Hippocampal formation (tissue), 2 donors: ENCODE data around the gene TBCK.
"Not testable (repeated sequence)": the region's sequence is repeated elsewhere in the genome, so short reads cannot be mapped to it uniquely, and the experiment has no call there.

ENCODE experiments used
- DNase-seq, 2 donors: peaks; one replicate each; lab custom pipeline; 2025; lab: John Stamatoyannopoulos, UW

Gene TBCK

DNA sequence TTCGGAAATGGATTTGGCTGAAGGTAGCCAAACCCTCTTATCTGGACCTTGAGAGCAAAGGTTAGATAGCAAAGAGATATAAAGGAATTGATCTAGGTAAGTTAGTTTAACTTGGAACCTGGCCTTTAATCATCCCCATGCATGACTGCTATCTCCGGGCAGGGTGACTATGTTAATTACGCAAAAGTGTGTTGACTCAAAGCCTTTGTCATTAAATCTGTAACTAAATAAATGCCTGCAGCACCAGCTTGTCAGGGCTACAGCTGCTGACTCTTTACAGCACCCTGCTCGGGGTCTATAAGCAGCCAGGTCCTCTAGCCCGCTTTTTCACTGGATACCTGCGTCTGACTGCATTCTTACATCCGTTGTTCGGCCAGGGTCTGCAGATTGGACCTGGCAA, 201.7 kb downstream of the TBCK start:
- no peak for DNase-seq

GRCh38 chr4:106111778-106112469, 204.1 kb downstream of the TBCK start:
- not testable (repeated sequence) for DNase-seq

DNA sequence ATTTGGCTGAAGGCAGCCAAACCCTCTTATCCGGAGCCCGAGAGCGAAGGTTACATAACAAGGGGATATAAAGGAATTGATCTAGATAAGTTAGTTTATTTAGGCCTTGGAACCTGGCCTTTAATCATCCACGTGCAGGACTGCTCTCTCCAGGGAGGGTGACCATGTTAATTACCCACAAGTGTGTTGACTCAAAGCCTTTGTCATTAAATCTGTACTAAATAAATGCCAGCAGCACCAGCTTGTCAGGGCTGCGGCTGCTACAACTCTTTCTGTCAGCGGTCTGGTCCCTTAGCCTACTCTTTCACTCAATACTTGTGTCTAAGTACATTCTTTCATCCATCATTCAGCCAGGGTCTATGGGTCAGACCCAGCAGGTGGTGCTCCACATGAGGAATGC, 206.1 kb downstream of the TBCK start:
- DNase-seq = no peak

GRCh38 chr4:106105697-106106096, 210.3 kb downstream of the TBCK start:
- no peak for DNase-seq

- no peak for DNase-seq
These were observed 211.7 kb downstream of the TBCK start for GRCh38 chr4:106104276-106104675.

- DNase-seq = no peak
These were observed 219.6 kb downstream of the TBCK start for GRCh38 chr4:106096454-106096853.

GRCh38 chr4:106095408-106095807, 220.6 kb downstream of the TBCK start:
- DNase-seq = no peak

GRCh38 chr4:106092361-106093040, 223.5 kb downstream of the TBCK start:
- DNase-seq = no peak

DNA sequence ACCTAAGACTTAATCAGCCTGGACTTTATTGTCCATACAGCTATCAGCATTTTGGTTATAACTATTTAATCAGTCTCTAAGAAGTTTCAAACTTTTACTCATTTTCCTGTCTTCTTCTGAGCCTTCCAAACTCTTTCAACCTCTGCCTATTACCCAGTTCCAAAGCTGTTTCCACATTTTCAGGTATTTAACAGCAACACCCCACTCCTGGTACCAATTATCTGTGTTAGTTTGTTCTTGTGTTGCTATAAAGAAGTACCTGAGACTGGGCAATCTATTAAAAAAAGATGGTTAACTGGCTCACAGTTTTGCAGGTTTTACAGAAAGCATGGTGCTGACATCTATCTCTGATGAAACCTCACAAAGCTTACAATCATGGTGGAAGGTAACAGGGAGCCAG, 225.2 kb downstream of the TBCK start:
- no peak for DNase-seq

- DNase-seq = no peak
These were observed 232.9 kb downstream of the TBCK start for GRCh38 chr4:106083065-106083464.

GRCh38 chr4:106080376-106080775, 235.6 kb downstream of the TBCK start:
- no peak for DNase-seq

DNA sequence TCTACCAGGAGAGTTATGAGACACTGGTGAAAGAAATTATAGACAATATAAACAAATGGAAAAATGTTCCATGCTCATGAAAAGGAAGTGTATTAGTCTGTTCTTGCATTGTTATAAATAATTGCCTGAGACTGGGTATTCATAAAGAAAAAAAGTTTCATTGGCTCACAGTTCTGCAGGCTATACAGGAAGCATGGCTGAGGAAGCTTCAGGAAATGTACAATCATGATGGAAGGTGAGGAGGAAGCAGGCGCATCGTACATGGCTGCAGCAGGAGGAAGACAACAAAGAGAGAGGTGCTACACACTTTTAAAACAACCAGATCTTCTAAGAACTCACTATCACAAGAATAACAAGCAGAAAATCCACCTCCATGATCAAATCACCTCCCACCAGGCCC, 236.4 kb downstream of the TBCK start:
- no peak for DNase-seq

GRCh38 chr4:106065018-106065417, 251.0 kb downstream of the TBCK start:
- DNase-seq = no peak

DNA sequence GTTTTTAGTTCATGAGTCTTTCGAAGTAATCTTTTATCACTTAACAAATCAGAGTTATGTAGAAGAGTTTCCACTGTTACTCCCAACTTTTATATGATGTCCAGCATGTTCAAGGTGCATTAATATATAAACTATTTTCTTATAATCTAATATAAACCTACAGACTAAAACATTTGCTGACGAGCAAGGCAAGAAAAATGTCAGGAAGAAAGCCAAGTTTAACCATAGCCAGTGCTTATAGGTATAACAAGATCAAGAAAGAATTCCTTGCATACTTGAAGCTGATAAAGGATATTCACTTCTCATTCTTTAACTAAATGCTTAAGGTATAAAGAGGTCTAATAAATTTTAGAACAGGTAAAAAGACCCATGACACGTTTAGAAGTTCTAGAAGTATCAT, 253.0 kb downstream of the TBCK start:
- no peak for DNase-seq

DNA sequence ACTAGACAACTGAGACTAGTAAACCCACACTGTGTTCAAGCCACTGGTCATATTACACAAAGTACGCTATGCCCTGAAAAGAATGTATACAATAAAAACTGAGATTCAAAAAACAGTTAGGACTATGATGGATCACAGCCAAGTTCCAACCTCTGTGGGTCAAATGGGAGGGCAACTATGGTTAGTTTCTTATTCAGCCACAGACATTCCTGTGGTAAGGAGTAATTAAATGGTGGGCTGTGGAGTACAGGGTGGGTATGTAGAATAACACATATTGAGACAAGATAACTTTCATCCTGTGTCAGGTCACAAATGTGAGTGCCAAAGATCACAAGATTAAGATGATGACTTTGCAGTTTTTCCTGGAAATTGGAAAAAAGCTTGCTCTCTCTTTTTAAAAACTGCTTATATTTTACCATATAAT, 253.5 kb downstream of the TBCK start:
- no peak for DNase-seq

DNA sequence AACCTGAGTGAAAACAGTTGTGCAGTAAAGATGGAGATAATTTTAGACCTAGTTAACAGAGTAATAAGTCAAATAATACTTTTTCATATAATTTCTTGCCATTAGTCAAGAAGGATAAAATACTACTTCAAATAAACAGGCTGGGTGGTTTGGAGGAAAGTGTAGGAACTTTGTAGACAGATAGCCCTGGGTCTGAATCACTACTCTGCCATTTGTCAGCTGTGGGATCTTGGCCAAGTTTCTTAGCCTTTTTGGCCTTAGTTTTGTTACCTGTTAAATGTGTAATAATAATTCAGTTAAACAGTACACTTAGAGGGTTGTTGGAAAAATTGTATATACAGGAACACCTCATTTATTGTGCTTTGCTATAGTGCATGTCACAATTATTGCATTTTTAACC, 257.1 kb downstream of the TBCK start:
- DNase-seq = no peak

DNA sequence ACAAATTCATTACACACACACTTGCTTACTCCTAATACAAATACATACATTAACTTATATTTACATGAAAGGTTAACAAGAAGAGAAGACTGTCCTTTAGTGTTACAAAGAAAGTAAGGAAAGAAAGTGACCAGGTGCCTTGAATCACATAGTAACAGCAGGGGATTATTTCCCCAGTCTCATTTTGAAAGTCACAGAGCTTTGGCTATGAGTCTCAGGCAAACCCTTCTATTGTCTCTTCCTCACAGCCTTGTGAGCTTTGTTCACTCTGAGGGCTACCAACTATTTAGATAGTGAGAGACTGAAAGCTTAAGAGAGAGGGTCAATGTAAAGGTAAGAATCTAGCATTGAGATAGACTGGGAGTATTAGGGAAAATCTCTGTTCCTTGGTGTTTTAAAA, 259.1 kb downstream of the TBCK start:
- no peak for DNase-seq

DNA sequence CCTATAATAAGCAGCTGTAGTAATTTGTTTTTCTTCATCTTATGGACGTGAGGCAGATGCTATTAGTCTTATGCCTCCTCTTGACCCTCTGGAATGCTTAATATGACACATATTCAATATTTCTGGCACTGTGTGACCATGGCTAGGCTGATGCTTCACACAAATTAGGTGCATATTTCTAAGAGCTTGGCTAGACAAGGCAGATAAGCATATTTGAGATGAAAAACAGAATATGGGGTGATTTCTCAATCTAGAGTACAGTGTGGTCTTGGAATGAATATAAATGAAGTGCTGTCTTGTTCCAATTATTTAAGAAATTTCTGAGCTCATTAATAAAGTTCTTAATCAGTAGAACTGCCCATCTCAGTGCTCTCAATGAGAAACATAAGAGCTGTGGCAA, 264.5 kb downstream of the TBCK start:
- DNase-seq = no peak

DNA sequence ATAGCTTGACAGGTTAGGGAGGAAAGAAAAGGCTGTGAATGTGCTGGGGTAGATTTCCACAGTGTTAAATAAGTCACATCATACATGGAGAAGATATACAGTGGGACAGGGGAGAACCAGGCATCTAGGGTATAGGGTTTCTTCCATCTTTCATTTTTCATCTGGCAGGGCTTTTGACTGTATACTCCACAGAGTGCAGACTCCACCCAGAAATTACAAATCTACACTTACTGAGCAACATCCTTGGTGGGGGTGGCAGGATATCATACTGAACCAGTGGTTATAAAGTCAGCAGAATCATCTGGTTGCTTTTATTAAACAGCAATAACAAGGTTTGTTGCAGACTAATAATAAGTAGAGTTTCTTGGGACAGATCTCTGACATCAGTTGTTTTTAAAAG, 266.5 kb downstream of the TBCK start:
- no peak for DNase-seq

GRCh38 chr4:106048250-106048971, 267.6 kb downstream of the TBCK start:
- peak in 1 of 2 donors; percentile 50 for DNase-seq

DNA sequence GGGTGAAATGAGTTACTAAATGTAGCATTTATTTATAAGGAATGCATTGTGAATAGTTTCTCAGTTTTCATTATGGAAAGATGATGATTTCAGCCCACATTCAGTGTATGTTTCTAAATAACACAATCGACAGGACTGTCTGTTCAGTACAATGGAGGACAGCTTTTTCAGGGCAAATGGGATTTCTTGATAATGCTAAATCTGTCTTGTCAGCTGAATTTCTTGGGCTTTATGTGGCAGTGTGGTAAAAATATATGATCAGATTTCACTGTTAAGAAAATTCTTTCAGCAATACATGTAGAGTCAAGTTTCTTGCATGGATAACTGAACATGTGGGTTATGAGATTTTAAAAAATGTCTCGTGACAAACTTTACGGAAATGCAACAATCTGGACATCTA, 269.9 kb downstream of the TBCK start:
- DNase-seq = no peak

DNA sequence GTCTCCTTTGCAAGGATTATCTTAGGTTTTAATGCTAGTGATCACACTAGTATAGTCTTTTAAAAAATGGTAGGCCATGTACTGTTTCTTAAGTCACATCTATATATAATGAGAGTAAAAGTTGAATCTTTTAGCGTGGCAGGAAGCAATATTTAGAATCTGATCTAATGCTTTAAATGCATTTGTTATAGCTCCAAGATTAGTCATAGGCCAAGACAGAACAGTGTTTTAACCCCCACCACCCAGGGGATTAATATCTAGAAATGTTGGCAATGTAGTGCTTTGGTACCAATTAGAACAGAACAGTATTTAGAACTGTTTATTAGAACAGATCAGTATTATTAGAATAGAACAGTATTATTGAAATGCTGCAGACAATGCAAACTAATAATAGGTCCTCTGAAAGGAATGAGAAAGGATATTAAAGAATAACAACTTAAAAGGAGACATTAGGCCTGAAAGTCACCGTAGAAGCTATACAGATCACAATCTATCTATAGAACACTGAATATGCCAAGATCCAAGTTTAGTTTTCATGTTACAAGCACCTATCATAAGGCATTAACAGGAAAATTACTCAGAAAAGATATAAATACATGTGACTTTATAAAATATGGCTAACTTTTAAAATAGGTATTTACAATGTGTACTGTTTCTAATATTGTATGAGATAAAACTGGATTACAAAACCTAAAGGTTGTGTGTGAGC, 274.6 kb downstream of the TBCK start:
- DNase-seq = no peak

- DNase-seq = no peak
These were observed 276.2 kb downstream of the TBCK start for GRCh38 chr4:106039796-106040195.
